22Rv1 (cell line): Measurements from ENCODE around the gene CACNA1C.

Source experiments
- H3K27ac ChIP-seq: fragments of 450-650 bp; 2 replicates; pipeline ENCODE4 v1.5.1; 2017
- CTCF ChIP-seq: fragments of 450-650 bp; IDR thresholded peaks from 2 replicates; pipeline ENCODE4 v1.5.1; 2017; ENCODE audit warnings: mild to moderate bottlenecking
- ZFX ChIP-seq: fragments of 450-650 bp; IDR thresholded peaks from 2 replicates; pipeline ENCODE4 v1.6.1; 2017; ENCODE audit warnings: antibody characterized with exemption, borderline replicate concordance

Gene CACNA1C

GRCh38 chr12:2297658-2298057, 244.9 kb downstream of the CACNA1C start:
- H3K27ac ChIP-seq: no peak overlapping the region
- TF ChIP-seq ZFX (no peak), CTCF (no peak)

- no peak overlapping the region for H3K27ac ChIP-seq
- no peak for TF ChIP-seq ZFX
Observed at GRCh38 chr12:2298556-2299200, 245.9 kb downstream of the CACNA1C start.

GRCh38 chr12:2299206-2299605, 246.4 kb downstream of the CACNA1C start:
- TF ChIP-seq ZFX: no peak
- no peak for TF ChIP-seq CTCF
- no peak overlapping the region for H3K27ac ChIP-seq

- TF ChIP-seq ZFX (no peak), CTCF (no peak)
- no peak overlapping the region for H3K27ac ChIP-seq
Observed at GRCh38 chr12:2300168-2300567, 247.4 kb downstream of the CACNA1C start.

GRCh38 chr12:2300886-2301285, 248.1 kb downstream of the CACNA1C start:
- TF ChIP-seq ZFX: no peak
- no peak for TF ChIP-seq CTCF
- H3K27ac ChIP-seq: no peak overlapping the region

- H3K27ac ChIP-seq: no peak overlapping the region
- TF ChIP-seq ZFX (no peak), CTCF (no peak)
Observed at GRCh38 chr12:2301531-2302461, 249.0 kb downstream of the CACNA1C start.

GRCh38 chr12:2302711-2303580, 250.2 kb downstream of the CACNA1C start:
- TF ChIP-seq CTCF (no peak), ZFX (no peak)
- H3K27ac ChIP-seq: no peak overlapping the region
